ENCODE data around the gene UNC13D.

- TF ChIP-seq CTCF (IDR thresholded peaks at IDR 0.05) (no peak), POLR2A (IDR thresholded peaks at IDR 0.05; ENCODE audit: low read depth) (no peak), POLR2AphosphoS5 (IDR thresholded peaks at IDR 0.05) (no peak), EP300 (IDR thresholded peaks at IDR 0.05) (no peak)
These were observed 30.2 kb downstream of the UNC13D start for GRCh38 chr17:75814021-75814395.

Measured in esophagus muscularis mucosa (tissue), 4 donors.